Prostate gland (tissue), 2 donors: ENCODE results near the gene GRIK3.

Experiments
- CTCF ChIP-seq, 4 experiments: fragments of 200-600 bp in 2 of 4; fragments of 450-650 bp in 2 of 4; sonication (generic) in 2 of 4; IDR thresholded peaks; 1 replicate in 3 of 4; 2 replicates in 1 of 4; pipeline ENCODE4 v1.5.1; 2016 to 2019; ENCODE audit warnings: antibody characterized with exemption in 4 of 4, mild to moderate bottlenecking in 2 of 4, moderate library complexity in 2 of 4
- POLR2A ChIP-seq: fragments of 450-650 bp; IDR thresholded peaks from one replicate; pipeline ENCODE4 v1.6.1; 2016; ENCODE audit warnings: antibody characterized with exemption, mild to moderate bottlenecking
- POLR2AphosphoS5 ChIP-seq: sonication (generic); formaldehyde crosslinking; IDR thresholded peaks from one replicate; pipeline ENCODE4 v1.6.1; 2017; ENCODE audit warnings: antibody characterized with exemption

GRCh38 chr1:36773827-36774541, 260.3 kb downstream of the GRIK3 start:
- no peak for TF ChIP-seq CTCF (IDR thresholded peaks at IDR 0.05)
- no peak for TF ChIP-seq POLR2AphosphoS5
- TF ChIP-seq POLR2A: no peak
